CD4-positive, alpha-beta T cell treated with Interleukin-15 for 1 hour (primary cell): ENCODE measurements around the gene LARP4.

Experiments used
- DNase-seq: peaks from one replicate; pipeline ENCODE4 v3.0.0-alpha.2; 2020

LARP4 gene

DNA sequence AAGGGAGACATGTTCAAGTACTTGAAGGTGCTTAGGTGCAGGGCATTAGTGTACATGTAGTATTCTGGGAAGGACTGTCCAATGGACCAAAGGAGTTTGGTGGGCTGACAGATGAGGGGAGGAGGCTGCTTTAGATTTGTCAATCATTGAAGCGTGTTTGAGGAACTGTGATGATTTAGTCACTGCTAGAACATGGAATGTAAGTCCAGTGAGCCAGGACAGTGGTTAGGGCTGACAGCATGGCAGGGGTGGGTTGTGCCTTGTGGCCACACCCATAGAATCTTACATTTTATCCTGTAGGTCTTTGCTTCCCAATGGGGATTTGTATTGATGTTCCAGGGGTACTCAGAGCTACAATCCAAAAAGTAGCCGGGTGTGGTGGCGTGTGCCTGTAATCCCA is 128.7 kb downstream of the LARP4 start:
- DNase-seq = no peak
